OCI-LY1 (cell line): Measurements from ENCODE around the gene ECM1.

Experiments used
- H2AFZ ChIP-seq: fragments of 200-600 bp; sonication (generic), shearing (Covaris generic); 2 replicates; pipeline ENCODE4 v1.6.0; 2014; ENCODE audit warnings: antibody characterized with exemption, mild to moderate bottlenecking, low read length
- H3F3A ChIP-seq: fragments of 200-600 bp; sonication (generic), shearing (Covaris generic); 2 replicates; pipeline ENCODE4 v1.6.0; 2014; ENCODE audit warnings: mild to moderate bottlenecking, antibody characterized with exemption, low read length, moderate library complexity; ENCODE audit not compliant: insufficient read depth
- H3K27ac ChIP-seq: fragments of 200-600 bp; sonication (generic); 2 replicates; pipeline ENCODE4 v1.5.1; 2014; ENCODE audit warnings: low read length, mixed run types, mild to moderate bottlenecking, low read depth; ENCODE audit not compliant: poor library complexity, severe bottlenecking
- H3K27me3 ChIP-seq: fragments of 200-600 bp; sonication (generic); 2 replicates; pipeline ENCODE4 v1.6.0; 2014; ENCODE audit warnings: antibody characterized with exemption, mild to moderate bottlenecking, low read length, moderate library complexity; ENCODE audit not compliant: insufficient read depth
- H3K36me3 ChIP-seq: fragments of 200-600 bp; sonication (generic); 2 replicates; pipeline ENCODE4 v1.6.1; 2014; ENCODE audit warnings: mild to moderate bottlenecking, antibody characterized with exemption, low read length, moderate library complexity, mixed read lengths; ENCODE audit not compliant: insufficient read depth
- H3K4me1 ChIP-seq: fragments of 200-600 bp; sonication (generic); 2 replicates; pipeline ENCODE4 v1.5.1; 2014; ENCODE audit warnings: mild to moderate bottlenecking, low read length, moderate library complexity; ENCODE audit not compliant: insufficient read depth, severe bottlenecking
- H3K4me2 ChIP-seq: fragments of 200-600 bp; sonication (generic), shearing (Covaris generic); 2 replicates; pipeline ENCODE4 v1.6.1; 2014; ENCODE audit warnings: low read length
- H3K4me3 ChIP-seq: fragments of 200-600 bp; sonication (generic); 2 replicates; pipeline ENCODE4 v1.5.1; 2014; ENCODE audit warnings: low read length, low read depth, mild to moderate bottlenecking, mixed read lengths; ENCODE audit not compliant: poor library complexity, severe bottlenecking
- H3K79me2 ChIP-seq: fragments of 200-600 bp; shearing (Covaris generic); 2 replicates; pipeline ENCODE4 v1.6.1; 2016; ENCODE audit warnings: mixed run types, low read length, mixed read lengths; ENCODE audit not compliant: insufficient read depth
- H3K9ac ChIP-seq: fragments of 200-600 bp; sonication (generic), shearing (Covaris generic); 2 replicates; pipeline ENCODE4 v1.6.1; 2014; ENCODE audit warnings: mild to moderate bottlenecking, low read length, mixed read lengths
- H3K9me2 ChIP-seq: fragments of 200-600 bp; sonication (generic), shearing (Covaris generic); 2 replicates; pipeline ENCODE4 v1.6.1; 2014; ENCODE audit warnings: low read depth, mild to moderate bottlenecking, low read length, mixed read lengths
- H3K9me3 ChIP-seq: fragments of 200-600 bp; shearing (Covaris generic); 2 replicates; pipeline ENCODE4 v1.6.1; 2014; ENCODE audit warnings: low read length, mixed read lengths
- H4K20me1 ChIP-seq: fragments of 200-600 bp; sonication (generic), shearing (Covaris generic); 2 replicates; pipeline ENCODE4 v1.6.0; 2016; ENCODE audit warnings: mild to moderate bottlenecking, low read length; ENCODE audit not compliant: insufficient read depth
- CTCF ChIP-seq: fragments of 200-600 bp; sonication (generic), shearing (Covaris generic); IDR thresholded peaks from 2 replicates; pipeline ENCODE4 v1.5.1; 2017; ENCODE audit warnings: mild to moderate bottlenecking, antibody characterized with exemption, low read length, moderate library complexity, mixed read lengths
- EZH2 ChIP-seq: fragments of 200-600 bp; sonication (generic), shearing (Covaris generic); IDR thresholded peaks from 2 replicates; pipeline ENCODE4 v1.8.0; 2017; ENCODE audit warnings: borderline replicate concordance, mixed run types, mild to moderate bottlenecking, antibody characterized with exemption, low read length, moderate library complexity, mixed read lengths

Gene ECM1

GRCh38 chr1:150545486-150546032 lies 37.6 kb downstream of the ECM1 start:
- Histone ChIP-seq H3K27ac (no peak overlapping the region), H3K9ac (no peak overlapping the region), H3K4me2 (no peak overlapping the region), H4K20me1 (no peaks in the 10 kb centered on the region), H3K4me3 (no peak overlapping the region), H3K9me3 (no peaks in the 10 kb centered on the region), H3K4me1 (peaks cover 6% of the 10 kb centered on the region), H3K79me2 (no peaks in the 10 kb centered on the region), H3K27me3 (peaks cover 1% of the 10 kb centered on the region; the same call in 1 of the 2 replicates), H3K9me2 (no peaks in the 10 kb centered on the region), H2AFZ (no peak overlapping the region), H3K36me3 (no peaks in the 10 kb centered on the region), H3F3A (no peaks in the 10 kb centered on the region)
- TF ChIP-seq EZH2, result no peak
- no peak for TF ChIP-seq CTCF

GRCh38 chr1:150546294-150546937 lies 38.5 kb downstream of the ECM1 start:
- H3K27me3 ChIP-seq, result peaks cover 5% of the 10 kb centered on the region; the same call in 1 of the 2 replicates
- TF ChIP-seq EZH2, result no peak
- no peak for TF ChIP-seq CTCF
- H3K4me2 ChIP-seq, result no peak overlapping the region

GRCh38 chr1:150548324-150548631 lies 40.4 kb downstream of the ECM1 start:
- H2AFZ ChIP-seq, result no peak overlapping the region
- H3K79me2 ChIP-seq, result no peaks in the 10 kb centered on the region
- H3K9me3 ChIP-seq, result no peaks in the 10 kb centered on the region
- H4K20me1 ChIP-seq, result no peaks in the 10 kb centered on the region
- peak overlapping the region; percentile 62; the same call in 1 of the 2 replicates for H3K4me2 ChIP-seq
- no peak overlapping the region; the same call in 1 of the 2 replicates for H3K9ac ChIP-seq
- peaks cover 6% of the 10 kb centered on the region for H3K4me1 ChIP-seq
- H3K27ac ChIP-seq, result no peak overlapping the region
- H3K9me2 ChIP-seq, result no peaks in the 10 kb centered on the region
- no peaks in the 10 kb centered on the region for H3K36me3 ChIP-seq
- peaks cover 5% of the 10 kb centered on the region; the same call in 1 of the 2 replicates for H3K27me3 ChIP-seq
- H3K4me3 ChIP-seq, result peak overlapping the region; percentile 57
- no peaks in the 10 kb centered on the region; the same call in 1 of the 2 replicates for H3F3A ChIP-seq
- TF ChIP-seq CTCF (no peak), EZH2 (no peak)

More at GRCh38 chr1:150546294-150546937, 38.5 kb downstream of the ECM1 start:
- Histone ChIP-seq H3K27ac (no peak overlapping the region), H4K20me1 (no peaks in the 10 kb centered on the region), H3K9me2 (no peaks in the 10 kb centered on the region), H3K9ac (no peak overlapping the region), H3K9me3 (no peaks in the 10 kb centered on the region), H3K36me3 (no peaks in the 10 kb centered on the region), H3F3A (no peaks in the 10 kb centered on the region; the same call in 1 of the 2 replicates), H3K4me1 (peaks cover 6% of the 10 kb centered on the region), H3K79me2 (no peaks in the 10 kb centered on the region), H2AFZ (no peak overlapping the region), H3K4me3 (no peak overlapping the region)
